ENCODE measurements around the gene PPP2R2D.
A peak's percentile ranks its signal among the peaks of the same experiment; 100 is the strongest.
"Not testable (repeated sequence)": the region's sequence is repeated elsewhere in the genome, so short reads cannot be mapped to it uniquely, and the experiment has no call there.

The PPP2R2D gene

DNA sequence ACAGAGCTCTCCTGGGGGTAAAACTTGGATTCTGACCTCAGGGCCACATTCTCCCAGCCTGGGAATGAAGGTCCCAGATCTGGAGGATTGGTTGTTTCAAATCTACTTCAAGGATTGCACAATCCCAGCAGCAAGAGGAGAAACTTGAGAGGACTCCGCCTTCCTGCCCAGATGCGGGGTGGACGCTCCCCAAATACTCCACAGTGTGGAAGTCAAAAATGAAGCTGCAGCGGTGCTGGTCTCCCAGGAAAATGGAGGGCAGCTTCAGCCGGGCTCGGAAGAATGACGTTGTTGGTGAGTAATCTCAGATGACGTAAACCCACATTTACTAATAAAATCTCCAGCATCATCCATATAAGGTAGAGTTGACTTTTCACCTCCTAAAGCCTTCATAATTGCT is 31.5 kb upstream of the PPP2R2D start:
- DNase-seq: no peak

GRCh38 chr10:131870411-131870810 is 30.4 kb upstream of the PPP2R2D start:
- no peak for DNase-seq

DNA sequence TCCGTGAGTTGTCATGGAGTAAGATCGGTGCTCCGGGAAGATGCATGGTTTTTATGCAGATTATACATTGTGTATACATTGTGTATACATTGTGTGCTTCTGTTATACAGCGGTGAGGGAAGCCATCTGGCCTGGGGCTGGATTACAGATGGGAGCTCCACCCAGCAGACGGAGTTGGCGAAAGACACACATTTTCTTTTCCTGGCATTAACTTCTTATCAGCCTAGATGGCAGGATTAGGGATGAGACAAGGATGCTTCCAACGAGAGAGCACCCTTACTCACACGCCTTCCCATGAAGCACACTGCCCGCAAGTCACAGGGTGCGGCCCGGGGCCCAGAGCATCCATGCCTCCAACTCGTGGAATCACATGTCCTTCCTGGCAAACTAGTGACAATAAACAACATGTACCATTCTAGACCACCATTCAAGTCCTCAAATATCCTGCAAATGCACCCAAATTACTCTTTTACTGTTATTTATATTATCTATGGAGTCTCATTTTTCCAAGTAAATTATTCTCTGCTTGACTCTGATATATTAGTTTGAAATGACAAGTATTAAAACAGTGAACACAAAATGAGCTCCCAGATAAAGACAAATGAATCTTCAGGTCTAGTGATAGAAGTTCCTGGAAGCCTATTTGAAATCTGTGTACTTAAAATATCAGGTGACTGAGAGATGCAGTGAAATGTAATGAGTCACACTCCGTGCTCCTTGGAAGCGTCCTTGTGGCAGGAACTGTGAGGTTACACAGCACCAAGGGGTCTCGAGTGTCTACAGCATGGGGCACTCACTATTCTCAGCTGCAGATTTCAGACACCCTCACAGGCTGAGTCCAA is 29.8 kb upstream of the PPP2R2D start:
- no peak for DNase-seq

DNA sequence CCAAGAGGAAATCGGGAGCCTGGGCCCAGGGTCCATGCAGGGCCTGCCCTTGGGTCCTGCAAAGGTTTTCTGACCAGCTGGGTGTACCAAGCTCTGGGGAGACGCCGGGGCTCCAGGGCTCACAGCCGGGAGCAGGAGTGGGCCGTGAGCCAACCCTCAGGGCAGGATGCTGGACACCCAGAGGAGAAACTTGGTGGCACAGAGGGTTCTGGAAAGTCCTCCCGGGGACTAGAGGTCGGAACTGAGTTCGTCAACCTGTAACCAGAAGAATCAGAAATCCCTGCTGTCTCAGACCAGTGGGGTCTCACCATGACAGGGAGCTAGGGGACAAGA is 29.2 kb upstream of the PPP2R2D start:
- DNase-seq: no peak

- DNase-seq: no peak
Measured at GRCh38 chr10:131872011-131872826, 28.6 kb upstream of the PPP2R2D start.

DNA sequence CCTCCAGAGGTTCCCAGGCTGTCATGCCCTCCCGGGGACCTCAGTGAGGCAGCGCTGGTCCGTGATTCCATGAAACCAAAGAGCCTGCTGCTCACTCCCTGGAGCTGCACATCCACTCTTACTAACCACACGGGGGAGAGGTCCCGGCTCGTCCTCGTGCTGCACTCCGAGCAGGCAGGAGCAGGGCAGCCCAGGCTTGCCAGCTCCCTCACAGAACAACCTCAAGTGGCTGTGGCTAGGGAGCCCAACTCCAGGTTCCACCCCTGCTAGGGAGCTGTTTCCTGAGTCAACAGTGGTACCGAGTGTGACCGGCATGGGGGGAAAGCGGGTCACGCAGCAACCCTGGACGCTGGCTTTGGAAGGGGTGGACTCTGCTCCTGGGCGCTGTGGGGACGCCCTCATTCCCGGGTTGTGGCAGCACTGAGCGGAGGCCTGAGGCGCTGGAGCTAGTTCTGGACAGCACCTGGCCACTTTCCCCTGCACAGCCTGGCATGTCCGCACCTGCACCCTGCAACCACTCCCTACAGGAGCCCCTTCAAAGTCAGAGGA is 27.9 kb upstream of the PPP2R2D start:
- DNase-seq: no peak

- peak; percentile 0 for DNase-seq
Measured at GRCh38 chr10:131874991-131875451, 25.8 kb upstream of the PPP2R2D start.

- no peak for DNase-seq
Measured at GRCh38 chr10:131875501-131875900, 25.3 kb upstream of the PPP2R2D start.

GRCh38 chr10:131876017-131876416 is 24.8 kb upstream of the PPP2R2D start:
- no peak for DNase-seq

DNA sequence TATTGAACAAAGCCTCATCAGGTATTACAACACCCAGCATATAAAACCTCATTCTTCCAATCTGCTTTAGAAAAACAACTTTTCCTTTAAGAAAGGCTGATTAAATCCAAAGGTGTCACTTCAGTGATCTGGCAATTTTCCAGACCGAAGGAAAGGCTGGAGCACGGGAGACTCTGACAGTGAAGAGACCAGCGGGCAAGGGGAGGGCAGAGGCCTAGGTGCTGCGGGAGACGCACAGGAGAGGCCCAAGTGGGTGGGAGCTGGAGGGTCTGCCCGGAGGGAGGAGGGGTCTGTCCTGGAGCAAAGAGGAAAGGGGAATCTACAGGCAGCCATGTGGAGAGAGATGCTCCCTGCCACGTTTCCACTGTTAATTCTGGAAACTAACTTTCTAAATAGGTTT is 24.3 kb upstream of the PPP2R2D start:
- no peak for DNase-seq

DNA sequence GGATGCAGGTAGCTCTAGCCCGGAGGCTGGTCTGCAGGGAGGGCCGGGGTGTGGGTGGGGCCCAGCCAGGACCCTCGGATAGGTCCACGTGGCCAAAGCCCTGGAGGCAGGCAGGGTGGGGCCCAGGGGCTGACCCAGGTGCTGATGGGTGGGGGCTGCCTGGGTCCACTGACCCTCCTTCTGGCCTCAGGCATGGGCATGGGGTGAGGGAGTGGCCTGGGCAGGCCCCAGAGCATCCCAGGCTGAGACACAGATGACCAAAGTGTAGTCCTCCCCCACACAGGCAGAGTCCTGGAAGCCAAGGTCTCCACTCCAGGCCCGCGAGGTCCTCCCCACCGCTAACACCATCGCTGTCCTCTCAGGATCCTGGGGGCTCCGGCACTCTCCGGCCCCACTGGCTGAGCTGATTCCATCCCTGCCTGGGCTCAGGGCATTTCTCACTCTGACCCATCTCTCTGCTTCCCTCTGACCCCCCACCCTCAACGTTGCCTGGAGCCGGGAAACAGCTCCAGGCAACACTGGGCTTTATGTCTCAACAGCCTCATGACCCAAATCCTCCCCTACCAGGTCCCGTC is 20.7 kb upstream of the PPP2R2D start:
- no peak for DNase-seq

- DNase-seq: no peak
Measured at GRCh38 chr10:131881104-131881880, 19.5 kb upstream of the PPP2R2D start.

- DNase-seq: no peak
Measured at GRCh38 chr10:131882151-131882550, 18.7 kb upstream of the PPP2R2D start.

DNA sequence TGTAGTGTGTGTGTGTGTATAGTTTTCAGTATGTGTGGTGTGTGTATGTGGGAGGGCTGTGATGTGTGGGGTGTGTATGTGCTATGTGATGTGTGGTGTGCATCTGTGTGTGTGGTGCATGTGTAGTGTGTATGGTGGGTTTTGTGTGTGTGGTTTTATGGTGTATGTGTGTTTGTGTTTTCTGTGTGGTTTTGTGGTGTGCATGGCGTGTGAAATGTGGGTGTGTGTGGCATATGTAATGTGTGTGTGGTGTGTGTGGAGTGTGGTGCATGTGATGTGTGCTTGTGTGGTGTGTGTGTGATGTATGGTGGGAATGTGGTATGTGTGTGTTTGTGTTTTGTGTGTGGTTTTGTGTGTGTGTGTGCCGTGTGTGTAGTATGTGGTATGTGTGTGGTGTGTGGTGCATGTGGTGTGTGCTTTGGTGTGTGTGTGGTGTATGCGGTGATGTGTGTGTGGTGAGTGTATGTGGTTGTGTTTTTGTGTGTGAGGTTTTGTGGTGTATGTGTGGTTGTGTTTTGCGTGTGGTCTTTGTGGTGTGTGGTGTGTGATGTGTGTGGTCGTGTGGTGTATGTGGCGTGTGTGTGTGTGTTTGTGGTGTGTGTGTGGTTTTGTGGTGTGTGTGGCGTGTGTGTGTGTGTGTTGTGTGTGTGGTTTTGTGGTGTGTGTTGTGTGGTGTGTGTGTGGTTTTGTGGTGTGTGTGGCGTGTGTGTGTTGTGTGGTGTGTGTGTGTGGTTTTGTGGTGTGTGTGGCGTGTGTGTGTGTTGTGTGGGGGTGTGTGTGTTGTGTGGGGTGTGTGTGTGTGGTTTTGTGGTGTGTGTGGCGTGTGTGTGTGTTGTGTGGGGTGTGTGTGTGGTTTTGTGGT is 18.0 kb upstream of the PPP2R2D start:
- DNase-seq: no peak

DNA sequence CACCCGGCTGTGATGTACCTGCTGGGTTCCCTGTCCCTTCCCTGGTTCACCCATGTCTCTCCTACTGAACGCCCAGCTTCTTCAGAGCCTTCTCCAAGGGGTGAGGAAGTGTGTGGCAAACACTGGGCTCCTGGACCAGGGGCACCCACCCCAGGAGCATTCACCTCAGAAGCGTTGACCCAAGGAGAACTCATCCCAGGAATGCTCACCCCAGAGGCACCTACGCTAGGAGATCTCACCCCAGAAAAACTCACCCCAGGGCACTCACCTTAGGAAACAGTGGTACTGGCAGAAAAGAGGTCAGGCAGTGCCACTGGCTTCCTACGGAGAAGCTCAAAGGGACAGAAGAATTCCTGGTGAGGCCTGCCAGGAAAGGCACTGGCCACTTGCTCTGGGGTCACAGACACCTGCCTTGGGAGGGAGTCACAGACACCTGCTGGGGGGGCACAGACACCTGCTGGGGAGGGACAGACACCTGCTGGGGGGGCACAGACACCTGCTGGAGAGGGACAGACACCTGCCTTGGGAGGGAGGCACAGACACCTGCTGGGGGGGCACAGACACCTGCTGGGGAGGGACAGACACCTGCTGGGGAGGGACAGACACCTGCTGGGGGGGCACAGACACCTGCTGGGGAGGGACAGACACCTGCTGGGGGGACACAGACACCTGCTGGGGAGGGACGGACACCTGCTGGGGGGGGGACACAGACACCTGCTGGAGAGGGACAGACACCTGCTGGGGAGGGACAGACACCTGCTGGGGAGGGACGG is 17.0 kb upstream of the PPP2R2D start:
- not testable (repeated sequence) for DNase-seq

GRCh38 chr10:131885391-131886165 is 15.2 kb upstream of the PPP2R2D start:
- DNase-seq: no peak

DNA sequence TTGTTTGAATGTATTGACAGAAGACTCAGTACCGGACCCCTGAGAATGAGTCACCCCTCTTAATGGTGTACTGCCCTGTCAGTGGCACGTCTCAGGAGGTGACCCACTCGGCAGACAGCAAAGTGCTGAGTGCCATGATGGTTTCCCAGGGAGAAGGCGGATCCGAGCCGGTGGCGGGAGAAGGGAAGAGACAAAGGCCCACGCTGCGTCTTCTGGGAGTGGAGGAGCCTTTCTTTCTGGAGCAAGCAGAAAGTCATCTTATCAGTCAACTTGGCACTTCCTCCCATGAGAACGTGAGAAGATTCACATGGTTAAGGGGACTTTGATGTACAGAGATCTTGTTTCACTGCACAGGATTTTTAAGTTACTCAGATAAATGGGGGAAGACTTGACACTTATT is 14.6 kb upstream of the PPP2R2D start:
- no peak for DNase-seq

DNA sequence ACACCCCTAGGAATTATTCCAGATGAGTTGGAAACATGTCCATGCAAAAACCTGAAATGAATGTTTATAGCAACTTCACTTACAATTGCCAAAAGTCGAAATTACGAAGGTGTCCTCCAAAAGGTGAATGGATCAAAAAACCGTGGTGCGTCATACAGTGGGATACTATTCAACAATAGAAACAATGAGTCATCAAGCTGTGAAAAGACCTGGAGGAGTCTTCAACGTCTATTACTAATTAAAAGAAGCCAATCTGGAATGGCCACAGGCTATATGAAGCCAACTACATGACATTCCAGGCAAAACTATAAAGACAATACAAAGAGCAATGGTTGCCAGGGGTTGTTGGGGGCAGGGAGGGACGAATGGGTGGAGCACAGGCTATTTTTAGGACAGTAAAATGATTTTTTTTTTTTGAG is 12.6 kb upstream of the PPP2R2D start:
- DNase-seq: no peak

- DNase-seq: no peak
Measured at GRCh38 chr10:131889755-131890154, 11.1 kb upstream of the PPP2R2D start.

Data from NCI-H1417 treated with DMSO at 0.1 percent for 48 hours (cell line).